Measurements from ENCODE around the gene NADSYN1. TPM values are rescaled to one million over a fixed set of nuclear protein-coding genes. Genes with fewer than 3 reads are reported as not detected.
"Not testable (repeated sequence)": the region's sequence is repeated elsewhere in the genome, so short reads cannot be mapped to it uniquely, and the experiment has no call there.

The NADSYN1 gene
- polyA plus RNA-seq, 4 donors = 85.7 to 210 (median 97.9) TPM

- Histone ChIP-seq H3K27ac (ENCODE audit: low read depth in 1 of 3, low read length in 2 of 3) (no peak overlapping the region), H3K36me3 (ENCODE audit: control insufficient read depth in 3 of 3, insufficient read depth in 2 of 3, low read depth in 1 of 3, low read length in 3 of 3) (no peaks in the 10 kb centered on the region), H3K27me3 (ENCODE audit: control insufficient read depth in 3 of 3, insufficient read depth in 3 of 3, low read length in 3 of 3) (peaks cover 0 to 3% (median 0%) of the 10 kb centered on the region in 3 donors), H3K9me3 (ENCODE audit: control insufficient read depth in 2 of 2, insufficient read depth in 1 of 2, low read depth in 1 of 2, low read length in 1 of 2) (peaks cover 0 to 4% of the 10 kb centered on the region in 2 donors), H3K4me3 (ENCODE audit: low read depth in 1 of 3, low read length in 3 of 3) (no peak overlapping the region), H3K4me1 (ENCODE audit: control insufficient read depth in 3 of 3, insufficient read depth in 2 of 3, low read depth in 1 of 3, low read length in 2 of 3) (no peaks in the 10 kb centered on the region)
- WGBS, 3 donors = 61 to 77% (median 71%) methylated on average over 8 of the region's 8 CpGs
- no peak for DNase-seq
- FAIRE-seq = no peak
Observed at GRCh38 chr11:71418643-71419042, 34.4 kb upstream of the NADSYN1 start.

GRCh38 chr11:71420455-71421241 lies 32.4 kb upstream of the NADSYN1 start:
- no peaks in the 10 kb centered on the region for H3K4me1 ChIP-seq (ENCODE audit: control insufficient read depth in 3 of 3, insufficient read depth in 2 of 3, low read depth in 1 of 3, low read length in 2 of 3)

GRCh38 chr11:71421392-71421950 lies 31.5 kb upstream of the NADSYN1 start:
- DNase-seq (no peak), FAIRE-seq (no peak)
- Histone ChIP-seq H3K27ac (ENCODE audit: low read depth in 1 of 3, low read length in 2 of 3) (no peak overlapping the region), H3K4me1 (ENCODE audit: control insufficient read depth in 3 of 3, insufficient read depth in 2 of 3, low read depth in 1 of 3, low read length in 2 of 3) (no peaks in the 10 kb centered on the region), H3K4me3 (ENCODE audit: low read depth in 1 of 3, low read length in 3 of 3) (no peak overlapping the region), H3K36me3 (ENCODE audit: control insufficient read depth in 3 of 3, insufficient read depth in 2 of 3, low read depth in 1 of 3, low read length in 3 of 3) (no peaks in the 10 kb centered on the region), H3K9me3 (ENCODE audit: control insufficient read depth in 2 of 2, insufficient read depth in 1 of 2, low read depth in 1 of 2, low read length in 1 of 2) (peaks cover 0 to 4% of the 10 kb centered on the region in 2 donors), H3K27me3 (ENCODE audit: control insufficient read depth in 3 of 3, insufficient read depth in 3 of 3, low read length in 3 of 3) (peaks cover 0 to 3% (median 0%) of the 10 kb centered on the region in 3 donors)
- WGBS, 3 donors = 81 to 83% (median 83%) methylated on average over 12 of the region's 12 CpGs

More at GRCh38 chr11:71420455-71421241, 32.4 kb upstream of the NADSYN1 start:
- Histone ChIP-seq H3K27ac (ENCODE audit: low read depth in 1 of 3, low read length in 2 of 3) (no peak overlapping the region), H3K27me3 (ENCODE audit: control insufficient read depth in 3 of 3, insufficient read depth in 3 of 3, low read length in 3 of 3) (peaks cover 0 to 3% (median 0%) of the 10 kb centered on the region in 3 donors), H3K4me3 (ENCODE audit: low read depth in 1 of 3, low read length in 3 of 3) (no peak overlapping the region), H3K9me3 (ENCODE audit: control insufficient read depth in 2 of 2, insufficient read depth in 1 of 2, low read depth in 1 of 2, low read length in 1 of 2) (peaks cover 0 to 4% of the 10 kb centered on the region in 2 donors), H3K36me3 (ENCODE audit: control insufficient read depth in 3 of 3, insufficient read depth in 2 of 3, low read depth in 1 of 3, low read length in 3 of 3) (no peaks in the 10 kb centered on the region)
- DNase-seq = peak; percentile 53 to 74
- FAIRE-seq = no peak
- WGBS, 3 donors = 64 to 73% (median 65%) methylated on average over 16 of the region's 16 CpGs

DNA sequence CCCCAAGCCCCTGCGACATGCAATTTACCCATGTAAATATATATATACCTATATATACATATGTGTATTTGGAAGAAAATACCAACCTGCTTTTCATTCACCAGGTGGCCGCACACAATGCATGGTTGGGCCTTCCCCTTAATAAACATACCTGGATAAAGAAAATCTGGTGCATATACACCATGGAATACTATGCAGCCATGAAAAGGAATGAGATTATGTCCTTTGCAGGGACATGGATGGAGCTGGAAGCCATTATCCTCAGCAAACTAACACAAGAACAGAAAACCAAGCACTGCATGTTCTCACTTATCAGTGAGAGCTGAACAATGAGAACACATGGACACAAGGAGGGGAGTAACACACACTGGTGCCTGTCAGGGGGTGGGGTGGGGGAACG lies 30.7 kb upstream of the NADSYN1 start:
- H3K27ac ChIP-seq (ENCODE audit: low read depth in 1 of 3, low read length in 2 of 3); H3K4me1 ChIP-seq (ENCODE audit: control insufficient read depth in 3 of 3, insufficient read depth in 2 of 3, low read depth in 1 of 3, low read length in 2 of 3); H3K4me3 ChIP-seq (ENCODE audit: low read depth in 1 of 3, low read length in 3 of 3); DNase-seq; FAIRE-seq; H3K36me3 ChIP-seq (ENCODE audit: control insufficient read depth in 3 of 3, insufficient read depth in 2 of 3, low read depth in 1 of 3, low read length in 3 of 3); H3K9me3 ChIP-seq (ENCODE audit: control insufficient read depth in 2 of 2, insufficient read depth in 1 of 2, low read depth in 1 of 2, low read length in 1 of 2); H3K27me3 ChIP-seq (ENCODE audit: control insufficient read depth in 3 of 3, insufficient read depth in 3 of 3, low read length in 3 of 3): not testable (repeated sequence)
- 88 to 95% (median 95%) methylated on average over 3 of the region's 3 CpGs for WGBS, 3 donors

DNA sequence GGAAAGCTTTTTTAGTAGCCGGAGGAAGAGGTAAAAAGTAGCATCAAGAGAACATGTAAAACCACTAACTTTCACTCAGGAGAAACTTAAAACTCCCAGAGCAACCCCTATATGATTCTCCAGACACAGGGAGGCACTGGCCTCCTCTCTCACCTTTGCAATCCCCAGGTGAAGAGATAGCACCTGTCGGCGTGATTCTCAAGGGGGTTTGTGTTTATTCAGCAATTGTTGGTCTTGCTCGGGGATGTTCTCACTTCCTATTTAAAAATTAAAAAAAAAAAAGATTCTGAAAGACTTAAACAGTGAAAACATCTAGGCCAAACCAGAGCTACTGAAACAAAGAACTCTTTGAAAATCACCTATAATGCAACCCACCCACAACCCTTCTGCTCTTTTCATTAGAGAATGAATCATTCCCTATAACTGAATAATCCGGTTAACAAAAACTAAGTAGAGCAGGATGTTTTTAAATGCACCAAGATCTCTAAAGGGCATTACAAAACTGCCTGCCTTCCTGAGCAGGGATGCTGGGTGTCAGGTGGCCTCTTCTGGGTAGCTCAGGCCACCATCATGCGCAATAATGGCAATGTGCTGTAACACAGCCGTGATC lies 29.7 kb upstream of the NADSYN1 start:
- FAIRE-seq = no peak
- H3K27ac ChIP-seq (ENCODE audit: low read depth in 1 of 3, low read length in 2 of 3) = no peak overlapping the region
- 72 to 84% (median 77%) methylated on average over 7 of the region's 7 CpGs for WGBS, 3 donors
- H3K4me1 ChIP-seq (ENCODE audit: control insufficient read depth in 3 of 3, insufficient read depth in 2 of 3, low read depth in 1 of 3, low read length in 2 of 3) = no peaks in the 10 kb centered on the region
- no peaks in the 10 kb centered on the region for H3K36me3 ChIP-seq (ENCODE audit: control insufficient read depth in 3 of 3, insufficient read depth in 2 of 3, low read depth in 1 of 3, low read length in 3 of 3)
- DNase-seq = no peak
- peaks cover 0 to 4% of the 10 kb centered on the region in 2 donors for H3K9me3 ChIP-seq (ENCODE audit: control insufficient read depth in 2 of 2, insufficient read depth in 1 of 2, low read depth in 1 of 2, low read length in 1 of 2)
- no peak overlapping the region for H3K4me3 ChIP-seq (ENCODE audit: low read depth in 1 of 3, low read length in 3 of 3)
- H3K27me3 ChIP-seq (ENCODE audit: control insufficient read depth in 3 of 3, insufficient read depth in 3 of 3, low read length in 3 of 3) = peaks cover 0 to 3% (median 0%) of the 10 kb centered on the region in 3 donors

DNA sequence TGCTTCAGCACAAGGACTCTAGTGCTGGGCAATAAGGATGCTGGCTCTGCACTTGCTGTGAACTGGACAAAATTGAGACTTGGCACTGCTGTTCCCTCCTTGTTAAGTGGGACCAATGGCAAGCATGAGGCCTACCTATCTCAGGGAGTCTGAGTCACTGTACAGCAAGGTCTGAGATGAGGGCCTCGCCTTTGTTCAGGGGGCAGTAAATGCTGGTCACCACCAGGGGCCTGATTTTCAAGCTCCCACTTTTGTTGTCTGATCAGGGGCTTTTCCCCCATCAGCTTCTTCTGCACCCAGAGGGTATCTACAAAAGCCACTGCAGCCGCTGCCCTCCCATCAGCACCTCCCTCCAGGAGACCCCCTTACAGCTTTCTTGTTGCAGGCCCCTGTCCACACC lies 27.6 kb upstream of the NADSYN1 start:
- FAIRE-seq (no peak), DNase-seq (no peak)
- WGBS, 3 donors = 79 to 92% (median 89%) methylated on average over 2 of the region's 2 CpGs
- Histone ChIP-seq H3K36me3 (ENCODE audit: control insufficient read depth in 3 of 3, insufficient read depth in 2 of 3, low read depth in 1 of 3, low read length in 3 of 3) (no peaks in the 10 kb centered on the region), H3K4me1 (ENCODE audit: control insufficient read depth in 3 of 3, insufficient read depth in 2 of 3, low read depth in 1 of 3, low read length in 2 of 3) (no peaks in the 10 kb centered on the region), H3K9me3 (ENCODE audit: control insufficient read depth in 2 of 2, insufficient read depth in 1 of 2, low read depth in 1 of 2, low read length in 1 of 2) (no peaks in the 10 kb centered on the region), H3K27ac (ENCODE audit: low read depth in 1 of 3, low read length in 2 of 3) (no peak overlapping the region), H3K27me3 (ENCODE audit: control insufficient read depth in 3 of 3, insufficient read depth in 3 of 3, low read length in 3 of 3) (peaks cover 0 to under 1% (median 0%) of the 10 kb centered on the region in 3 donors), H3K4me3 (ENCODE audit: low read depth in 1 of 3, low read length in 3 of 3) (no peak overlapping the region)

- Histone ChIP-seq H3K27me3 (ENCODE audit: control insufficient read depth in 3 of 3, insufficient read depth in 3 of 3, low read length in 3 of 3) (no peaks in the 10 kb centered on the region), H3K4me1 (ENCODE audit: control insufficient read depth in 3 of 3, insufficient read depth in 2 of 3, low read depth in 1 of 3, low read length in 2 of 3) (no peaks in the 10 kb centered on the region), H3K4me3 (ENCODE audit: low read depth in 1 of 3, low read length in 3 of 3) (no peak overlapping the region), H3K27ac (ENCODE audit: low read depth in 1 of 3, low read length in 2 of 3) (no peak overlapping the region), H3K36me3 (ENCODE audit: control insufficient read depth in 3 of 3, insufficient read depth in 2 of 3, low read depth in 1 of 3, low read length in 3 of 3) (no peaks in the 10 kb centered on the region), H3K9me3 (ENCODE audit: control insufficient read depth in 2 of 2, insufficient read depth in 1 of 2, low read depth in 1 of 2, low read length in 1 of 2) (no peaks in the 10 kb centered on the region)
- no peak for FAIRE-seq
- WGBS, 3 donors = 57 to 67% (median 58%) methylated on average over 4 of the region's 4 CpGs
- no peak for DNase-seq
Observed at GRCh38 chr11:71425860-71426259, 27.1 kb upstream of the NADSYN1 start.

GRCh38 chr11:71426413-71426812 lies 26.6 kb upstream of the NADSYN1 start:
- 81 to 91% (median 90%) methylated on average over 3 of the region's 3 CpGs for WGBS, 3 donors
- Histone ChIP-seq H3K4me3 (ENCODE audit: low read depth in 1 of 3, low read length in 3 of 3) (no peak overlapping the region), H3K4me1 (ENCODE audit: control insufficient read depth in 3 of 3, insufficient read depth in 2 of 3, low read depth in 1 of 3, low read length in 2 of 3) (no peaks in the 10 kb centered on the region), H3K36me3 (ENCODE audit: control insufficient read depth in 3 of 3, insufficient read depth in 2 of 3, low read depth in 1 of 3, low read length in 3 of 3) (no peaks in the 10 kb centered on the region), H3K27me3 (ENCODE audit: control insufficient read depth in 3 of 3, insufficient read depth in 3 of 3, low read length in 3 of 3) (no peaks in the 10 kb centered on the region), H3K9me3 (ENCODE audit: control insufficient read depth in 2 of 2, insufficient read depth in 1 of 2, low read depth in 1 of 2, low read length in 1 of 2) (no peaks in the 10 kb centered on the region), H3K27ac (ENCODE audit: low read depth in 1 of 3, low read length in 2 of 3) (no peak overlapping the region)
- FAIRE-seq (no peak), DNase-seq (no peak)
